Epithelial cell of esophagus (primary cell): ENCODE results near the gene KCNMB1.

Experiments used
- DNase-seq: peaks from one replicate; pipeline ENCODE4 v3.0.0; 2010; ENCODE audit warnings: low read depth
- H3K4me3 ChIP-seq: 2 replicates; pipeline ENCODE4 v1.5.1; 2011; ENCODE audit warnings: mild to moderate bottlenecking, low read length, control low read depth
- CTCF ChIP-seq: IDR thresholded peaks from 2 replicates; pipeline ENCODE4 v1.5.1; 2011; ENCODE audit warnings: low read depth, mild to moderate bottlenecking, low read length, control low read depth, inconsistent platforms; ENCODE audit not compliant: insufficient read depth; ENCODE audit errors: missing control alignments

Gene KCNMB1

GRCh38 chr5:170408226-170408625, 19.1 kb upstream of the KCNMB1 start:
- no peak for DNase-seq
- no peak for TF ChIP-seq CTCF
- H3K4me3 ChIP-seq = no peak overlapping the region

DNA sequence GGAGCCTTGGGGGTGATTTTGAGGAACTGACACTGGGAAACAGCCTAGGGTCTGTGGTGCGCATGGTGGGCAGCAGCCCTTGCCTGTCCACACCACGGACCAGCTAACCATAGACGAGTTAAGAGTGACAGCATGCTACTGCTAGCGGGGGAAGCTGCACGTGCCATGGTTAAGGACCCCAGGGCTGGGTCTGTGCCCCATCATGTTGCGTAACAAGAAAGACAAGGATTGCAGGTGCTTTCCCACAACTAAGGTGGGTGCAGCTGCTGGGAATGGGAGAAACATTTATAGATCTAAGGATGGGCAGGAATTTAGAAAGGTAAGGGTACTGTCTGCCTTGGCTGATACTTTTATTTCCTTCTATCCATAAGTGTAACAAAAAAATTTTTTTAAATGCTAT, 17.9 kb upstream of the KCNMB1 start:
- H3K4me3 ChIP-seq = no peak overlapping the region
- DNase-seq = no peak
- no peak for TF ChIP-seq CTCF

- no peak for DNase-seq
- TF ChIP-seq CTCF = no peak
- H3K4me3 ChIP-seq = no peak overlapping the region
Measured at GRCh38 chr5:170405817-170406216, 16.6 kb upstream of the KCNMB1 start.

GRCh38 chr5:170404398-170404797, 15.2 kb upstream of the KCNMB1 start:
- no peak for TF ChIP-seq CTCF
- DNase-seq = no peak
- no peak overlapping the region for H3K4me3 ChIP-seq

GRCh38 chr5:170403675-170404074, 14.5 kb upstream of the KCNMB1 start:
- no peak overlapping the region for H3K4me3 ChIP-seq
- no peak for DNase-seq
- TF ChIP-seq CTCF = no peak

GRCh38 chr5:170402508-170402907, 13.3 kb upstream of the KCNMB1 start:
- H3K4me3 ChIP-seq = no peak overlapping the region
- DNase-seq = no peak
- TF ChIP-seq CTCF = no peak

DNA sequence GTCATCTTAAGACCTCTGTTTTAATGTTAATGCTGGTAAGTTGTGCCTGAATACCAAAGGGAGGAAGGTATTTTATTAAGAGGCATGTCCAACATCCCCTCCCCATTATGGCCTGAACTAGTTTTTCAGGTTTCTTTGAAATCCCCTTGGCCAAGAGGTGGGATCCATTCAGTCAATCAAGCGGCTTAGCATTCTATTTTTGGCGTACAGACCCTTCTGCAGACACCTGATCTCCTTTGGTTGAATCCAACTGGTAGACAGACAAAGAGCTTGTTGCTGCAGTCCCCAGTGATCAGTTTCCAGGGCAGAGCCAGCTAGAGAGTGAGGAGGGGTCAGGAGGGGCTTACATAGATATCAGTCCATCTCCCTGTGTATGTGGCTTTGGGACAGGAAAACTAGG, 7.9 kb upstream of the KCNMB1 start:
- H3K4me3 ChIP-seq = no peak overlapping the region
- no peak for TF ChIP-seq CTCF
- DNase-seq = no peak
